WTC11 (cell line): ENCODE measurements around the gene ADAMTS12. TPM values are rescaled to one million over a fixed set of nuclear protein-coding genes. Genes with fewer than 3 reads are reported as not detected.

Source experiments
- ATAC-seq: fragments of 200-7000 bp; cut with Tn5 transposase; 2 replicates; pipeline ENCODE4 v1.10.0; 2021; ENCODE audit warnings: mild to moderate bottlenecking, moderate library complexity
- CTCF ChIA-PET: fragments of 300-600 bp; sonication (Branson Sonifier 250); formaldehyde crosslinking; loops from one replicate; lab custom pipeline; 2021; ENCODE audit warnings: antibody characterized with exemption; lab: Charles Lee
- POLR2A ChIA-PET: fragments of 350-600 bp; sonication (Branson Sonifier 250); formaldehyde crosslinking; loops from one replicate; lab custom pipeline; 2021; ENCODE audit warnings: antibody characterized with exemption; lab: Charles Lee
- DNase-seq: peaks from one replicate; pipeline ENCODE4 v3.0.0; 2021; ENCODE audit warnings: low spot score
- H3K27ac Mint-ChIP-seq: 2 replicates; pipeline ENCODE4 v1.8.0; 2021; ENCODE audit warnings: mixed read lengths
- H3K27me3 Mint-ChIP-seq: 2 replicates; pipeline ENCODE4 v1.8.0; 2021; ENCODE audit warnings: low read depth, mild to moderate bottlenecking, moderate library complexity, mixed read lengths
- H3K36me3 Mint-ChIP-seq: 2 replicates; pipeline ENCODE4 v1.8.0; 2021; ENCODE audit warnings: mixed read lengths
- H3K4me1 Mint-ChIP-seq: 2 replicates; pipeline ENCODE4 v1.8.0; 2022; ENCODE audit warnings: mixed read lengths
- H3K4me3 Mint-ChIP-seq: 2 replicates; pipeline ENCODE4 v1.8.0; 2021; ENCODE audit warnings: mild to moderate bottlenecking, moderate library complexity, mixed read lengths
- H3K9me3 Mint-ChIP-seq: 2 replicates; pipeline ENCODE4 v1.8.0; 2021; ENCODE audit warnings: mixed read lengths
- CREM ChIP-seq: sonication (generic); formaldehyde crosslinking; IDR thresholded peaks from 2 replicates; pipeline ENCODE4 v1.8.1; 2022; ENCODE audit warnings: mild to moderate bottlenecking, missing genetic modification reagents, moderate library complexity
- E2F1 ChIP-seq: sonication (generic); formaldehyde crosslinking; IDR thresholded peaks from 2 replicates; pipeline ENCODE4 v1.8.0; 2022; ENCODE audit warnings: mild to moderate bottlenecking, missing genetic modification reagents
- E2F5 ChIP-seq: sonication (generic); formaldehyde crosslinking; IDR thresholded peaks from 2 replicates; pipeline ENCODE4 v1.8.1; 2022; ENCODE audit warnings: mild to moderate bottlenecking, moderate library complexity, missing genetic modification reagents
- FOXJ3 ChIP-seq: sonication (generic); formaldehyde crosslinking; IDR thresholded peaks from 2 replicates; pipeline ENCODE4 v1.9.0; 2021; ENCODE audit warnings: missing genetic modification reagents, mild to moderate bottlenecking, borderline replicate concordance
- FOXK1 ChIP-seq: sonication (generic); formaldehyde crosslinking; IDR thresholded peaks from 2 replicates; pipeline ENCODE4 v1.8.0; 2022; ENCODE audit warnings: mild to moderate bottlenecking, moderate library complexity, missing genetic modification reagents
- HMGA2 ChIP-seq: fragments of 250-450 bp; sonication (Bioruptor Pico); IDR thresholded peaks from 2 replicates; pipeline ENCODE4 v1.4.0; 2021; ENCODE audit warnings: mild to moderate bottlenecking, moderate library complexity
- JUN ChIP-seq: sonication (generic); formaldehyde crosslinking; IDR thresholded peaks from 2 replicates; pipeline ENCODE4 v1.8.0; 2023; ENCODE audit warnings: mild to moderate bottlenecking, missing genetic modification reagents
- MLX ChIP-seq: sonication (generic); formaldehyde crosslinking; IDR thresholded peaks from 2 replicates; pipeline ENCODE4 v1.8.1; 2023; ENCODE audit warnings: mild to moderate bottlenecking, missing genetic modification reagents, moderate library complexity
- NR1H2 ChIP-seq: sonication (generic); formaldehyde crosslinking; IDR thresholded peaks from 2 replicates; pipeline ENCODE4 v1.9.0; 2021; ENCODE audit warnings: mild to moderate bottlenecking, moderate library complexity, missing genetic modification reagents
- NR2C2 ChIP-seq: sonication (generic); formaldehyde crosslinking; IDR thresholded peaks from 2 replicates; pipeline ENCODE4 v1.8.0; 2022; ENCODE audit warnings: mild to moderate bottlenecking, missing genetic modification reagents
- NR3C1 ChIP-seq: sonication (generic); formaldehyde crosslinking; conservative IDR thresholded peaks from 2 replicates; pipeline ENCODE4 v1.8.1; 2023; ENCODE audit warnings: low read depth, mild to moderate bottlenecking, missing genetic modification reagents
- OVOL2 ChIP-seq: fragments of 250-450 bp; sonication (Bioruptor Pico); IDR thresholded peaks from 2 replicates; pipeline ENCODE4 v1.9.0; 2021; ENCODE audit warnings: mild to moderate bottlenecking, borderline replicate concordance
- SOX15 ChIP-seq: fragments of 250-450 bp; sonication (Bioruptor Pico); IDR thresholded peaks from 2 replicates; pipeline ENCODE4 v1.9.0; 2021; ENCODE audit warnings: mild to moderate bottlenecking
- ZNF317 ChIP-seq: sonication (generic); formaldehyde crosslinking; IDR thresholded peaks from 2 replicates; pipeline ENCODE4 v1.8.1; 2023; ENCODE audit warnings: low read depth, mild to moderate bottlenecking, moderate library complexity, missing genetic modification reagents, borderline replicate concordance
- ZNF396 ChIP-seq: fragments of 250-450 bp; sonication (Bioruptor Pico); IDR thresholded peaks from 2 replicates; pipeline ENCODE4 v1.8.0; 2021; ENCODE audit warnings: mild to moderate bottlenecking, moderate library complexity, borderline replicate concordance
- ZNF423 ChIP-seq: fragments of 250-450 bp; sonication (Bioruptor Pico); IDR thresholded peaks from 2 replicates; pipeline ENCODE4 v2.1.2; 2022; ENCODE audit warnings: mild to moderate bottlenecking, moderate library complexity
- ZNF512 ChIP-seq: sonication (generic); formaldehyde crosslinking; IDR thresholded peaks from 2 replicates; pipeline ENCODE4 v1.8.1; 2022; ENCODE audit warnings: missing genetic modification reagents, borderline replicate concordance
- ZNF671 ChIP-seq: fragments of 250-450 bp; sonication (Bioruptor Pico); IDR thresholded peaks from 2 replicates; pipeline ENCODE4 v1.8.0; 2021; ENCODE audit warnings: mild to moderate bottlenecking
- total RNA-seq: library from RNA; stranded (reverse); gene quantifications from 3 replicates; pipeline ENCODE4 v1.2.3, GENCODE V29; 2021
- TF ChIP-seq, protein P1 (sequence below): sonication (generic); formaldehyde crosslinking; IDR thresholded peaks from 2 replicates; pipeline ENCODE4 v1.8.0; 2022; ENCODE audit warnings: mild to moderate bottlenecking, missing genetic modification reagents
- TF ChIP-seq, protein P2 (sequence below): fragments of 200-600 bp; IDR thresholded peaks from 2 replicates; pipeline ENCODE4 v1.8.0; 2022; ENCODE audit warnings: antibody characterized with exemption
- TF ChIP-seq, protein P3 (sequence below): fragments of 250-450 bp; sonication (Bioruptor Pico); IDR thresholded peaks from 2 replicates; pipeline ENCODE4 v1.8.0; 2021; ENCODE audit warnings: mild to moderate bottlenecking
- TF ChIP-seq, protein P4 (sequence below): fragments of 250-450 bp; sonication (Bioruptor Pico); IDR thresholded peaks from 2 replicates; pipeline ENCODE4 v1.9.0; 2021; ENCODE audit warnings: mild to moderate bottlenecking, borderline replicate concordance
- TF ChIP-seq, protein P5 (sequence below): sonication (generic); formaldehyde crosslinking; IDR thresholded peaks from 2 replicates; pipeline ENCODE4 v1.8.0; 2022; ENCODE audit warnings: mild to moderate bottlenecking, missing genetic modification reagents

Gene ADAMTS12
- total RNA-seq, 1 experiment from 2014 or later = 13.5 TPM

GRCh38 chr5:33936004-33936380 lies 44.2 kb upstream of the ADAMTS12 start (continued):
- TF ChIP-seq, protein P1, sequence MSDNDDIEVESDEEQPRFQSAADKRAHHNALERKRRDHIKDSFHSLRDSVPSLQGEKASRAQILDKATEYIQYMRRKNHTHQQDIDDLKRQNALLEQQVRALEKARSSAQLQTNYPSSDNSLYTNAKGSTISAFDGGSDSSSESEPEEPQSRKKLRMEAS (CRISPR knock-in tag) = peak; percentile 80
- TF ChIP-seq SOX15 (no peak), E2F1 (no peak), FOXJ3 (CRISPR knock-in tag) (no peak), E2F5 (CRISPR knock-in tag) (peak; percentile 75; the same call in 1 of the 2 replicates), ZNF317 (peak; percentile 55; the same call in 1 of the 2 replicates), OVOL2 (CRISPR knock-in tag) (no peak), MLX (peak; percentile 64; the same call in 1 of the 2 replicates), NR3C1 (CRISPR knock-in tag) (no peak), ZNF512 (CRISPR knock-in tag) (no peak)
- TF ChIP-seq, protein P2, sequence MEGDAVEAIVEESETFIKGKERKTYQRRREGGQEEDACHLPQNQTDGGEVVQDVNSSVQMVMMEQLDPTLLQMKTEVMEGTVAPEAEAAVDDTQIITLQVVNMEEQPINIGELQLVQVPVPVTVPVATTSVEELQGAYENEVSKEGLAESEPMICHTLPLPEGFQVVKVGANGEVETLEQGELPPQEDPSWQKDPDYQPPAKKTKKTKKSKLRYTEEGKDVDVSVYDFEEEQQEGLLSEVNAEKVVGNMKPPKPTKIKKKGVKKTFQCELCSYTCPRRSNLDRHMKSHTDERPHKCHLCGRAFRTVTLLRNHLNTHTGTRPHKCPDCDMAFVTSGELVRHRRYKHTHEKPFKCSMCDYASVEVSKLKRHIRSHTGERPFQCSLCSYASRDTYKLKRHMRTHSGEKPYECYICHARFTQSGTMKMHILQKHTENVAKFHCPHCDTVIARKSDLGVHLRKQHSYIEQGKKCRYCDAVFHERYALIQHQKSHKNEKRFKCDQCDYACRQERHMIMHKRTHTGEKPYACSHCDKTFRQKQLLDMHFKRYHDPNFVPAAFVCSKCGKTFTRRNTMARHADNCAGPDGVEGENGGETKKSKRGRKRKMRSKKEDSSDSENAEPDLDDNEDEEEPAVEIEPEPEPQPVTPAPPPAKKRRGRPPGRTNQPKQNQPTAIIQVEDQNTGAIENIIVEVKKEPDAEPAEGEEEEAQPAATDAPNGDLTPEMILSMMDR = no peak

DNA sequence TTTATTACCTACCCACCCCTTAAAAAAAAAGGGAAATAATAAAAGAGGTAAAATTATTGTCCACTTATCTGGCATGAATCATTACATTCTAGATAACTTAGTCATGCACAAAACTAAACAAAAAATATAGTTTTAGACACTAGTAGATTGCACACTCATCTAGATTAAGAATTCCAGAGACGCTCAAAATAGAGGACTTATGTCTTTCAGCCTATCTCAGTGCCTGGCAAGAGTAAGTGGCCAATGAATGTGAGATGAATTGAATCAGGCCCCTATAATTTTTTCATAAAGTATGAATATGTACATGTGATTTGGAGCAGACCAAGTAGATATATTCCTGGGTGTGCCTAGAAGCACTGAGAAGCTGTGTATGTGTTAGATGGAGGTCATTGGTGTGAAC lies 42.4 kb upstream of the ADAMTS12 start:
- no peaks in the 10 kb centered on the region for H3K36me3 Mint-ChIP-seq
- ChIA-PET POLR2A (no interaction called here), CTCF (interaction anchor here (1.0 to 3.2 kb wide), 15 partner anchors 9 to 541 kb away, joined by 3 to 57 read pairs (median 6); partner anchors contain the start of gene ADAMTS12)
- H3K27ac Mint-ChIP-seq = no peak overlapping the region
- peaks cover 38% of the 10 kb centered on the region for H3K4me1 Mint-ChIP-seq
- DNase-seq = no peak
- TF ChIP-seq, protein P3, sequence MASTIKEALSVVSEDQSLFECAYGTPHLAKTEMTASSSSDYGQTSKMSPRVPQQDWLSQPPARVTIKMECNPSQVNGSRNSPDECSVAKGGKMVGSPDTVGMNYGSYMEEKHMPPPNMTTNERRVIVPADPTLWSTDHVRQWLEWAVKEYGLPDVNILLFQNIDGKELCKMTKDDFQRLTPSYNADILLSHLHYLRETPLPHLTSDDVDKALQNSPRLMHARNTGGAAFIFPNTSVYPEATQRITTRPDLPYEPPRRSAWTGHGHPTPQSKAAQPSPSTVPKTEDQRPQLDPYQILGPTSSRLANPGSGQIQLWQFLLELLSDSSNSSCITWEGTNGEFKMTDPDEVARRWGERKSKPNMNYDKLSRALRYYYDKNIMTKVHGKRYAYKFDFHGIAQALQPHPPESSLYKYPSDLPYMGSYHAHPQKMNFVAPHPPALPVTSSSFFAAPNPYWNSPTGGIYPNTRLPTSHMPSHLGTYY (CRISPR knock-in tag) = no peak
- no peak for TF ChIP-seq JUN (CRISPR knock-in tag)
- TF ChIP-seq, protein P4, sequence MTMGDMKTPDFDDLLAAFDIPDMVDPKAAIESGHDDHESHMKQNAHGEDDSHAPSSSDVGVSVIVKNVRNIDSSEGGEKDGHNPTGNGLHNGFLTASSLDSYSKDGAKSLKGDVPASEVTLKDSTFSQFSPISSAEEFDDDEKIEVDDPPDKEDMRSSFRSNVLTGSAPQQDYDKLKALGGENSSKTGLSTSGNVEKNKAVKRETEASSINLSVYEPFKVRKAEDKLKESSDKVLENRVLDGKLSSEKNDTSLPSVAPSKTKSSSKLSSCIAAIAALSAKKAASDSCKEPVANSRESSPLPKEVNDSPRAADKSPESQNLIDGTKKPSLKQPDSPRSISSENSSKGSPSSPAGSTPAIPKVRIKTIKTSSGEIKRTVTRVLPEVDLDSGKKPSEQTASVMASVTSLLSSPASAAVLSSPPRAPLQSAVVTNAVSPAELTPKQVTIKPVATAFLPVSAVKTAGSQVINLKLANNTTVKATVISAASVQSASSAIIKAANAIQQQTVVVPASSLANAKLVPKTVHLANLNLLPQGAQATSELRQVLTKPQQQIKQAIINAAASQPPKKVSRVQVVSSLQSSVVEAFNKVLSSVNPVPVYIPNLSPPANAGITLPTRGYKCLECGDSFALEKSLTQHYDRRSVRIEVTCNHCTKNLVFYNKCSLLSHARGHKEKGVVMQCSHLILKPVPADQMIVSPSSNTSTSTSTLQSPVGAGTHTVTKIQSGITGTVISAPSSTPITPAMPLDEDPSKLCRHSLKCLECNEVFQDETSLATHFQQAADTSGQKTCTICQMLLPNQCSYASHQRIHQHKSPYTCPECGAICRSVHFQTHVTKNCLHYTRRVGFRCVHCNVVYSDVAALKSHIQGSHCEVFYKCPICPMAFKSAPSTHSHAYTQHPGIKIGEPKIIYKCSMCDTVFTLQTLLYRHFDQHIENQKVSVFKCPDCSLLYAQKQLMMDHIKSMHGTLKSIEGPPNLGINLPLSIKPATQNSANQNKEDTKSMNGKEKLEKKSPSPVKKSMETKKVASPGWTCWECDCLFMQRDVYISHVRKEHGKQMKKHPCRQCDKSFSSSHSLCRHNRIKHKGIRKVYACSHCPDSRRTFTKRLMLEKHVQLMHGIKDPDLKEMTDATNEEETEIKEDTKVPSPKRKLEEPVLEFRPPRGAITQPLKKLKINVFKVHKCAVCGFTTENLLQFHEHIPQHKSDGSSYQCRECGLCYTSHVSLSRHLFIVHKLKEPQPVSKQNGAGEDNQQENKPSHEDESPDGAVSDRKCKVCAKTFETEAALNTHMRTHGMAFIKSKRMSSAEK (CRISPR knock-in tag) = no peak
- no peak for TF ChIP-seq CREM (CRISPR knock-in tag)
- no peak for TF ChIP-seq HMGA2 (CRISPR knock-in tag)
- TF ChIP-seq ZNF396 = no peak
- TF ChIP-seq, protein P5, sequence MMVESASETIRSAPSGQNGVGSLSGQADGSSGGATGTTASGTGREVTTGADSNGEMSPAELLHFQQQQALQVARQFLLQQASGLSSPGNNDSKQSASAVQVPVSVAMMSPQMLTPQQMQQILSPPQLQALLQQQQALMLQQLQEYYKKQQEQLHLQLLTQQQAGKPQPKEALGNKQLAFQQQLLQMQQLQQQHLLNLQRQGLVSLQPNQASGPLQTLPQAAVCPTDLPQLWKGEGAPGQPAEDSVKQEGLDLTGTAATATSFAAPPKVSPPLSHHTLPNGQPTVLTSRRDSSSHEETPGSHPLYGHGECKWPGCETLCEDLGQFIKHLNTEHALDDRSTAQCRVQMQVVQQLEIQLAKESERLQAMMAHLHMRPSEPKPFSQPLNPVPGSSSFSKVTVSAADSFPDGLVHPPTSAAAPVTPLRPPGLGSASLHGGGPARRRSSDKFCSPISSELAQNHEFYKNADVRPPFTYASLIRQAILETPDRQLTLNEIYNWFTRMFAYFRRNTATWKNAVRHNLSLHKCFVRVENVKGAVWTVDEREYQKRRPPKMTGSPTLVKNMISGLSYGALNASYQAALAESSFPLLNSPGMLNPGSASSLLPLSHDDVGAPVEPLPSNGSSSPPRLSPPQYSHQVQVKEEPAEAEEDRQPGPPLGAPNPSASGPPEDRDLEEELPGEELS (CRISPR knock-in tag) = no peak
- TF ChIP-seq FOXK1 (CRISPR knock-in tag) = no peak
- TF ChIP-seq, protein P1 (CRISPR knock-in tag) = no peak
- no peak for TF ChIP-seq ZNF423 (CRISPR knock-in tag)
- TF ChIP-seq NR2C2 = no peak
- TF ChIP-seq ZNF671 (CRISPR knock-in tag) = no peak
- TF ChIP-seq NR1H2 (CRISPR knock-in tag) = no peak
- ATAC-seq = no peak
- H3K4me3 Mint-ChIP-seq = no peak overlapping the region
- H3K9me3 Mint-ChIP-seq = no peaks in the 10 kb centered on the region
- peaks cover 29% of the 10 kb centered on the region for H3K27me3 Mint-ChIP-seq
